HEK293T (cell line): ENCODE data around the gene PAPPA2.

Experiments
- BHLHE40 ChIP-seq: fragments of 450-650 bp; IDR thresholded peaks from 2 replicates; pipeline ENCODE4 v1.6.1; 2016; ENCODE audit warnings: mild to moderate bottlenecking, moderate library complexity, borderline replicate concordance
- ELF4 ChIP-seq: fragments of 450-650 bp; IDR thresholded peaks from 2 replicates; pipeline ENCODE4 v1.6.1; 2017; ENCODE audit warnings: antibody characterized with exemption
- FOXK2 ChIP-seq: fragments of 450-650 bp; IDR thresholded peaks from 2 replicates; pipeline ENCODE4 v1.6.1; 2016; ENCODE audit warnings: mild to moderate bottlenecking
- TARDBP ChIP-seq: fragments of 450-650 bp; IDR thresholded peaks from 2 replicates; pipeline ENCODE4 v1.6.1; 2016

DNA sequence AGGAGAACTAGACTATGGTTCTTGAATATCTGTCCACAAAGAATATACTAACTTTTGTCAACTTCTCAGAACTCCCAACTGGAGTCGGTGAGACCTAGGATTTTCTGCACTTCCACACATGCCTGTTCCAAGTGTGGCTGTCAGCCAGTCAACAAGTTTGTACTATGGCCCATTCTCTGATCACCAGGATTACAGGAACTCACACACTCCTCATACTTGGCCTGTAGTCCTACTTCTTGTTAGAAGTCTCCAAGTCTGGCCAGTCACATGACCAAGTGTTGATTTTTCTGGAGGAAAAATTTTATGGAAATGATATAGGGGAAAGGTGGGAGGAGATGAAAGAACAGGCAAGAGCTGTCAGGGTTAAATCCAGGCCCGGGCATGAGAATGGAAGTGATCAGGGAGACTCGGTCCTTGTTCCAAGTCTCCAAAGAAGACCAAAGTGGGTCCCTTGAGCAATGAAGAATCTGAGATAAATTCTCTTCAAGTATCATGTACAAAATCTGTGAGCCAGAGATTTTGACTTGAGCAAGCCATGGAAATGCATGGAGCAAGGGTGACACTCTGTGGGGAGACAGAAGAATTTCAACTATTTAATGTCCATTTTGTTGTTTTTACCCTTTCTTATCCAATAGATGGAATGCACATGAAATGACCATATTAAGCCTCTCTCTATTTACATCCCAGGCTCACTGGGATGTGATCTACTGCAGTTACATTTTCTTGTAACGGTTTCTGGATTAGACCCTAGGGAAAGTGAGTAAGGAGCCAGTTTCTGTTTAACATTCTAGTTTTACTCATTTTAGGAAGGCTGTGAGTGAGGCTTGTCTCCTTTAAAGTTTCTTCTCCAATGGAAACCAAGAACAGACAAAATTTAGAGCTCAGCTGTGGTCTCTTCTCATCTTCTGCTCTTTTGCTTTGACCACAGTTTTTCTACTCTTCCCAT, 380.6 kb downstream of the PAPPA2 start:
- no peak for TF ChIP-seq ELF4
- no peak for TF ChIP-seq BHLHE40
- TF ChIP-seq FOXK2: no peak
- no peak for TF ChIP-seq TARDBP
